Measurements from ENCODE around the gene ZNF487. TPM values are rescaled to one million over a fixed set of nuclear protein-coding genes. Genes with fewer than 3 reads are reported as not detected.
"Not testable (repeated sequence)": the region's sequence is repeated elsewhere in the genome, so short reads cannot be mapped to it uniquely, and the experiment has no call there.

The ZNF487 gene
- total RNA-seq, 6 donors from 2014 or later: 4.5 to 25.0 (median 11.0) TPM

DNA sequence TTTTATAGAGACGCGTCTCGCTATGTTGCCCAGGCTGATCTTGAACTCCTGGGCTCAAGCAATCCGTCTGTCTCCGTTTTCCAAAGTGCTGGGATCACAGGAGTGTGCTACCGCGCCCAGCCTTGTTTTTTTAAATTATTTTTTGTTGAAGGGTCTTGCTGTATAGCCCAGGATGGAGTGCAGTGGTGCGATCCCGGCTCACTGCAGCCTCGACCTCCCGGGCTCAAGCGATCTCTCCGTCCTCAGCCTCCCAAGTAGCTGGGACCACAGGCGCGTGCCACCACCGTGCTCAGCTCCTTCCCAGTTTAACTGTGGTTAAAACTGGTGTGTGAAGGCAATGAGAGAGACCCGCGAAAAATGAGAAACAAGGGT lies 16.9 kb upstream of the ZNF487 start:
- 63 to 66% methylated on average over 18 of the region's 18 CpGs for WGBS, 2 donors
- DNase-seq: no peak
- Histone ChIP-seq H3K36me3 (no peaks in the 10 kb centered on the region), H3K4me1 (peaks cover 13 to 16% (median 14%) of the 10 kb centered on the region in 4 donors), H3K4me3 (peak overlapping the region in 3 of 4 donors; percentile 55 to 71 (median 60)), H3K27me3 (no peaks in the 10 kb centered on the region), H3K27ac (peak overlapping the region; percentile 93 to 99 (median 97)), H3K9me3 (no peaks in the 10 kb centered on the region)
- no peak for ATAC-seq (ENCODE audit: low FRiP score in 2 of 2)
- TF ChIP-seq POLR2A (IDR thresholded peaks at IDR 0.05): no peak
- TF ChIP-seq POLR2AphosphoS5 (IDR thresholded peaks at IDR 0.05): no peak
- no peak for TF ChIP-seq EP300 (IDR thresholded peaks at IDR 0.05)
- TF ChIP-seq, protein P1, sequence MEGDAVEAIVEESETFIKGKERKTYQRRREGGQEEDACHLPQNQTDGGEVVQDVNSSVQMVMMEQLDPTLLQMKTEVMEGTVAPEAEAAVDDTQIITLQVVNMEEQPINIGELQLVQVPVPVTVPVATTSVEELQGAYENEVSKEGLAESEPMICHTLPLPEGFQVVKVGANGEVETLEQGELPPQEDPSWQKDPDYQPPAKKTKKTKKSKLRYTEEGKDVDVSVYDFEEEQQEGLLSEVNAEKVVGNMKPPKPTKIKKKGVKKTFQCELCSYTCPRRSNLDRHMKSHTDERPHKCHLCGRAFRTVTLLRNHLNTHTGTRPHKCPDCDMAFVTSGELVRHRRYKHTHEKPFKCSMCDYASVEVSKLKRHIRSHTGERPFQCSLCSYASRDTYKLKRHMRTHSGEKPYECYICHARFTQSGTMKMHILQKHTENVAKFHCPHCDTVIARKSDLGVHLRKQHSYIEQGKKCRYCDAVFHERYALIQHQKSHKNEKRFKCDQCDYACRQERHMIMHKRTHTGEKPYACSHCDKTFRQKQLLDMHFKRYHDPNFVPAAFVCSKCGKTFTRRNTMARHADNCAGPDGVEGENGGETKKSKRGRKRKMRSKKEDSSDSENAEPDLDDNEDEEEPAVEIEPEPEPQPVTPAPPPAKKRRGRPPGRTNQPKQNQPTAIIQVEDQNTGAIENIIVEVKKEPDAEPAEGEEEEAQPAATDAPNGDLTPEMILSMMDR (IDR thresholded peaks at IDR 0.05): no peak

DNA sequence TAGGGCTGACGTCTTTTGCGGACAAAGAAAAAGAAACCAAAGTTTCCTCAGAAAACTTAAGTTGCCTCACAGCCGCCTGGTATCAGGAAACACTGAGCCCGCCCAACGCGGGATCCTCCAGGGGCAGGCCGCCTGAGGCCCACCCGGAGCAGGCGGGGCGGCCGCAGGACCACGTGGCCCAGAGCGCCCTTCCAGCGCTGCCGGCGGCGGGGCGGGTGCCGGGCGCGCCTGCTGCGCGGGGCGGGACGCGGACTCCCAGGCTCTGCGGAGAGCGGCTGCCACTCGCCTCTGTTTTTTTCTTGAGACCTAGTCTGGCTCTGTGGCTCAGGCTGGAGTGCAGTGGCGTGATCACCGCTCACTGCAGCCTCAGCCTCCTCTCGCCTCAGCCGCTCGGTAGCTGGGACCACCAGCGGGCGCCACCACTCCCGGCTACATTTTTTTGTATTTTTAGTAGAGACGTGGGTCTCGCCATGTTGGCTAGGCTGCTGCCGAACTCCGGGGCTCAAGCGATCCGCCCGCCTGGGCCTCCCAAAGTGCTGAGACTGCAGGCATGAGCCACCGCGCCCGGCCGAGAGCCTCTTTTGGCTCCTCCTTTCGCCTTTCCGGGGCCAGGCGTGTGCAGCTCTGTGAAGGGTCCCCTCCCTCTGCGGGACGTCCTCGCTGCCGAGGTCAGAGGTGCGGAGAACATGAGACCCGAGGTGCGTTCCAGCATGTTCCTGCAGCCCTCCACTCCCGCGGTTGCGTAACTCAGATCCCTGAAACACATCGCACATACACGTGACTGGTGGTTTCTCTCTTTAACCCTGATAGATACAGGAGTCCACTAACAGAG lies 16.3 kb upstream of the ZNF487 start:
- no peaks in the 10 kb centered on the region for H3K36me3 ChIP-seq
- H3K27ac ChIP-seq: peak overlapping the region; percentile 93 to 99 (median 97)
- ATAC-seq (ENCODE audit: low FRiP score in 2 of 2): peak; percentile 96 to 98
- H3K9me3 ChIP-seq: no peaks in the 10 kb centered on the region
- WGBS, 2 donors: 0% methylated on average over 20 to 52 of the region's 63 CpGs
- peaks cover 13 to 16% (median 14%) of the 10 kb centered on the region in 4 donors for H3K4me1 ChIP-seq
- DNase-seq: peak; percentile 94 to 97
- H3K27me3 ChIP-seq: no peaks in the 10 kb centered on the region
- peak overlapping the region; percentile 55 to 71 (median 58) for H3K4me3 ChIP-seq
- TF ChIP-seq POLR2AphosphoS5 (IDR thresholded peaks at IDR 0.05): peak; percentile 75 to 85
- TF ChIP-seq EP300 (IDR thresholded peaks at IDR 0.05): peak in 2 of 4 donors; percentile 32 to 90
- TF ChIP-seq, protein P1 (IDR thresholded peaks at IDR 0.05): peak in 3 of 6 experiments; percentile 8 to 24 (median 10)
- TF ChIP-seq POLR2A (IDR thresholded peaks at IDR 0.05): peak; percentile 54 to 87 (median 70)

DNA sequence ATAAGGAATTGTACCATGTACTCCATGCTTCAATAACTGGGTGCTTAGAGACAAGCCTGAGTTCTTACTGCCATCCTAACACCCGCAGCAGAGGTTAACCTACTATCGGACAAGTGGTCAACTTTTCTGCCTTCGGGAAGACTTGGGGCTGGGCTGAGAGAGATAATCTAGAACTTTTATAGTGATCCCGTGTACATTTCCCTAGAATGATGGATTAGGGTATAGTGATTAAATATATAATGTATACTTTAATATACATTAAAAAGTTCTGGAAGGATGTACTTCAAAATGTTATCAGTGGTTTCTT lies 15.8 kb upstream of the ZNF487 start:
- 11 to 30% methylated on average over 4 of the region's 4 CpGs for WGBS, 2 donors
- no peak for TF ChIP-seq EP300 (IDR thresholded peaks at IDR 0.05)
- TF ChIP-seq, protein P1 (IDR thresholded peaks at IDR 0.05): no peak
- no peak for TF ChIP-seq POLR2AphosphoS5 (IDR thresholded peaks at IDR 0.05)
- TF ChIP-seq POLR2A (IDR thresholded peaks at IDR 0.05): no peak
- H3K4me3 ChIP-seq: peak overlapping the region in 3 of 4 donors; percentile 55 to 71 (median 60)
- DNase-seq (no peak), ATAC-seq (ENCODE audit: low FRiP score in 2 of 2) (no peak)
- peaks cover 13 to 16% (median 14%) of the 10 kb centered on the region in 4 donors for H3K4me1 ChIP-seq
- H3K36me3 ChIP-seq: no peaks in the 10 kb centered on the region
- H3K27me3 ChIP-seq: no peaks in the 10 kb centered on the region
- no peaks in the 10 kb centered on the region for H3K9me3 ChIP-seq
- peak overlapping the region; percentile 93 to 99 (median 97) for H3K27ac ChIP-seq

DNA sequence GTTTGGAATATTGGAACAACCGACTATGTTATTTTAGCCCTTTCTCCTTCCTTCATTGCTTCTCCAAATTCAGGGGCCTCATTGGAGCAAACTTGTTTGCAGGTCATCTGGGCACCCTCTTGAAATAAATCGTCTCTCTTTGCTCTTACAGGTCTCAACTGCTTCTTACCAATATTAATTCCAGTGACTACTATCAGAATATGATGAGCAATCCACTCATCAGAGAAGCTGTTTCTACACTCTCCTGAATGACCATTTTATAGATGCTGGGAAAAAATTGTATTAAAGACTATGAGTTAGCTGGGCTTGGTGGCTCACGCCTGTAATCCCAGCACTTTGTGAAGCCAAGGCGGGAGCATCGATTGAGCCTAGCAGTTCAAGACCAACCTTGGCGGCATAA lies 15.4 kb upstream of the ZNF487 start:
- Histone ChIP-seq H3K9me3 (no peaks in the 10 kb centered on the region), H3K27me3 (no peaks in the 10 kb centered on the region), H3K4me3 (peak overlapping the region in 2 of 4 donors; percentile 55 to 71), H3K27ac (peak overlapping the region; percentile 93 to 99 (median 97)), H3K36me3 (no peaks in the 10 kb centered on the region), H3K4me1 (peaks cover 13 to 16% (median 14%) of the 10 kb centered on the region in 4 donors)
- ATAC-seq (ENCODE audit: low FRiP score in 2 of 2): no peak
- TF ChIP-seq, protein P1 (IDR thresholded peaks at IDR 0.05): no peak
- TF ChIP-seq POLR2AphosphoS5 (IDR thresholded peaks at IDR 0.05): no peak
- WGBS, 2 donors: 88 to 90% methylated on average over 6 of the region's 6 CpGs
- no peak for DNase-seq

DNA sequence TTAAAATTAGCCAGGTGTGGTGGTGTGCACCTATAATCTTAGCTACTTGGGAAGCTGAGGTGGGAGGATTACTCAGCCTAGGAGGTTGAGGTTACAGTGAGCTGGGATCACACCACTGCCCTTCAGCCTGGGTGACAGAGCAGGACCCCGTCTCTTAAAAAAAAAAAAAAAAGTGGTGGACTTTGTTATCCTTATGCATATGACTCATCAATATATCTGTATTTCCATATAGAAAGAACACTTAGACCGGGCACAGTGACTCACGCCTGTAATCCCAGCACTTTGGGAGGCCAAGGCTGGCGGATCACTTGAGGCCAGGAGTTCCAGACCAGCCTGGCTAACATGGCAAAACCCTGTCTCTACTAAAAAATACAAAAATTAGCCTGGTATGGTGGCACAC lies 15.0 kb upstream of the ZNF487 start:
- H3K27ac ChIP-seq: peak overlapping the region in 3 of 4 donors; percentile 96 to 99 (median 98)
- 95 to 98% methylated on average over 4 of the region's 4 CpGs for WGBS, 2 donors

More for the DNA sequence above, 15.0 kb upstream of the ZNF487 start:
- not testable (repeated sequence) for DNase-seq; H3K4me3 ChIP-seq; H3K36me3 ChIP-seq; ATAC-seq (ENCODE audit: low FRiP score in 2 of 2); H3K9me3 ChIP-seq; H3K27me3 ChIP-seq
- H3K4me1 ChIP-seq: peaks cover 13 to 16% (median 14%) of the 10 kb centered on the region in 4 donors

Measured in upper lobe of left lung (tissue), 6 donors.